Keratinocyte (primary cell): ENCODE results near the gene STPG2. TPM values are rescaled to one million over a fixed set of nuclear protein-coding genes. Genes with fewer than 3 reads are reported as not detected.

Source experiments
- DNase-seq: peaks from one replicate; pipeline ENCODE4 v3.0.0-alpha.2; 2011; ENCODE audit warnings: low read depth, missing footprints, low spot score
- FAIRE-seq: peaks from 2 replicates; lab custom pipeline; 2011; peaks lifted over from hg19 to GRCh38; lab: Jason Lieb, UNC
- H2AFZ ChIP-seq: 2 replicates; pipeline ENCODE4 v1.6.0; 2012; ENCODE audit warnings: low read length, control low read depth, inconsistent platforms; ENCODE audit not compliant: control insufficient read depth
- H3K27ac ChIP-seq: 2 replicates; pipeline ENCODE4 v1.5.1; 2011; ENCODE audit warnings: low read length; ENCODE audit not compliant: control insufficient read depth, insufficient read depth
- H3K27me3 ChIP-seq: 3 replicates; pipeline ENCODE4 v1.6.0; 2011; ENCODE audit warnings: low read length; ENCODE audit not compliant: control insufficient read depth, insufficient read depth; ENCODE audit errors: extremely low read depth
- H3K36me3 ChIP-seq, 2 experiments: 2 replicates in 1 of 2; 3 replicates in 1 of 2; pipeline ENCODE4 v1.5.1; 2011; ENCODE audit warnings: low read length in 2 of 2, mild to moderate bottlenecking in 1 of 2; ENCODE audit not compliant: control insufficient read depth in 2 of 2, insufficient read depth in 2 of 2; ENCODE audit errors: extremely low read depth in 1 of 2
- H3K4me1 ChIP-seq: 3 replicates; pipeline ENCODE4 v1.5.1; 2011; ENCODE audit warnings: low read length; ENCODE audit not compliant: control insufficient read depth, insufficient read depth; ENCODE audit errors: extremely low read depth
- H3K4me2 ChIP-seq: 3 replicates; pipeline ENCODE4 v1.6.0; 2011; ENCODE audit warnings: low read depth, low read length; ENCODE audit not compliant: control insufficient read depth, insufficient read depth; ENCODE audit errors: extremely low read depth
- H3K4me3 ChIP-seq, 3 experiments: fragments of 200-600 bp in 1 of 3; sonication (generic) in 1 of 3; 2 replicates in 2 of 3; 3 replicates in 1 of 3; pipeline ENCODE4 v1.5.1; 2011 to 2016; ENCODE audit warnings: low read length in 3 of 3, mild to moderate bottlenecking in 3 of 3, control low read depth in 2 of 3, inconsistent platforms in 1 of 3, low read depth in 1 of 3, mixed read lengths in 1 of 3, mixed run types in 1 of 3, moderate library complexity in 1 of 3; ENCODE audit not compliant: control insufficient read depth in 2 of 3, insufficient read depth in 2 of 3; ENCODE audit errors: extremely low read depth in 1 of 3
- H3K79me2 ChIP-seq: 2 replicates; pipeline ENCODE4 v1.6.0; 2012; ENCODE audit warnings: low read length; ENCODE audit not compliant: control insufficient read depth, insufficient read depth
- H3K9ac ChIP-seq: 3 replicates; pipeline ENCODE4 v1.6.0; 2011; ENCODE audit warnings: low read length; ENCODE audit not compliant: control insufficient read depth, insufficient read depth; ENCODE audit errors: extremely low read depth
- H3K9me1 ChIP-seq: 3 replicates; pipeline ENCODE4 v1.6.0; 2011; ENCODE audit warnings: low read length; ENCODE audit not compliant: control insufficient read depth, insufficient read depth; ENCODE audit errors: extremely low read depth
- H3K9me3 ChIP-seq: 2 replicates; pipeline ENCODE4 v1.5.1; 2012; ENCODE audit warnings: low read depth, low read length; ENCODE audit not compliant: control insufficient read depth
- H4K20me1 ChIP-seq: 3 replicates; pipeline ENCODE4 v1.6.0; 2011; ENCODE audit warnings: low read length; ENCODE audit not compliant: control insufficient read depth, insufficient read depth; ENCODE audit errors: extremely low read depth
- EZH2 ChIP-seq: IDR thresholded peaks from one replicate; pipeline ENCODE4 v1.6.1; 2012; ENCODE audit warnings: inconsistent platforms, mild to moderate bottlenecking, low read length, moderate library complexity
- dilution Hi-C: fragments of 300-500 bp; cut with MboI; formaldehyde crosslinking; loops from one replicate; pipeline ENCODE4 v1.7.0; 2020; ENCODE audit warnings: low sequenced_read_pairs; ENCODE audit not compliant: extremely low pct_ligation_motif_present
- polyA plus RNA-seq, 5 experiments: library from polyadenylated mRNA; depleted of rRNA in 3 of 5; stranded (reverse) in 3 of 5; stranded (forward) in 1 of 5; unstranded in 1 of 5; fragments of >200 nt; gene quantifications; 1 replicate in 1 of 5; 2 replicates in 3 of 5; 3 replicates in 1 of 5; pipeline versions ENCODE4 v1.2.1 to v1.2.3, GENCODE V29; 2011 to 2012; ENCODE audit warnings: missing spikeins in 2 of 5, low read depth in 1 of 5, low replicate concordance in 1 of 5
- TF ChIP-seq, protein P1 (sequence below), 3 experiments: IDR thresholded peaks in 1 of 3; conservative IDR thresholded peaks in 1 of 3; optimal IDR thresholded peaks in 1 of 3; 2 replicates in 2 of 3; 3 replicates in 1 of 3; pipeline versions ENCODE3 to v1.5.1; 2011; ENCODE audit warnings: low read length in 3 of 3, mild to moderate bottlenecking in 3 of 3, moderate library complexity in 2 of 3, control low read depth in 1 of 3, inconsistent platforms in 1 of 3; ENCODE audit not compliant: insufficient read depth in 2 of 3; ENCODE audit errors: extremely low read depth in 1 of 3

The STPG2 gene
- polyA plus RNA-seq, 1 donor (not counting 4 experiments of a cell fraction or from before 2014, with no cell fraction given), result 0.07 TPM

DNA sequence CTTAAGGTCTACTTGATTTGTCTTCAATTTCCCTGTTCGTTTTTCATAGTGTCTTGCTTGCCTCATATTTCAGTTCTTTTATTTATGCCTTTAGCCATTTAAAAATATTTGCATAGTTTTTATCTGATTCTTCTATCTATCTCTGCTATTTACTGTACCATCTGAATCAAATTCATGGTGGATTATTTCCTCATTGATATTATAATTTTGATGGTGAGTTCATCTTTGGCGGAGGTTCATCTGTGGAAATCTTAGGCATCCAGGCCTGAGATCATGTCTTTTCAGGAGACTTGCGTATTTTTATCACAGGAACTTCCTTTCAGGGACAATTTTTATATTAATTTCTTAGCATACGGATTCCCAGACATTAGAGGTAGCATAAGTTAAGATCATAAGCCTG lies 275.2 kb downstream of the STPG2 start:
- H3K27me3 ChIP-seq, result no peaks in the 10 kb centered on the region
- dilution Hi-C loops, result no loop called here
- no peaks in the 10 kb centered on the region for H3K36me3 ChIP-seq
- H3K9me1 ChIP-seq, result no peaks in the 10 kb centered on the region
- no peaks in the 10 kb centered on the region for H3K4me1 ChIP-seq
- H3K4me3 ChIP-seq, result no peak overlapping the region
- no peaks in the 10 kb centered on the region for H3K9me3 ChIP-seq
- H2AFZ ChIP-seq, result no peak overlapping the region
- no peaks in the 10 kb centered on the region for H4K20me1 ChIP-seq
- no peaks in the 10 kb centered on the region for H3K79me2 ChIP-seq
- FAIRE-seq (no peak), DNase-seq (no peak)
- H3K9ac ChIP-seq, result no peak overlapping the region
- no peak overlapping the region for H3K4me2 ChIP-seq
- TF ChIP-seq EZH2, result no peak
- TF ChIP-seq, protein P1, sequence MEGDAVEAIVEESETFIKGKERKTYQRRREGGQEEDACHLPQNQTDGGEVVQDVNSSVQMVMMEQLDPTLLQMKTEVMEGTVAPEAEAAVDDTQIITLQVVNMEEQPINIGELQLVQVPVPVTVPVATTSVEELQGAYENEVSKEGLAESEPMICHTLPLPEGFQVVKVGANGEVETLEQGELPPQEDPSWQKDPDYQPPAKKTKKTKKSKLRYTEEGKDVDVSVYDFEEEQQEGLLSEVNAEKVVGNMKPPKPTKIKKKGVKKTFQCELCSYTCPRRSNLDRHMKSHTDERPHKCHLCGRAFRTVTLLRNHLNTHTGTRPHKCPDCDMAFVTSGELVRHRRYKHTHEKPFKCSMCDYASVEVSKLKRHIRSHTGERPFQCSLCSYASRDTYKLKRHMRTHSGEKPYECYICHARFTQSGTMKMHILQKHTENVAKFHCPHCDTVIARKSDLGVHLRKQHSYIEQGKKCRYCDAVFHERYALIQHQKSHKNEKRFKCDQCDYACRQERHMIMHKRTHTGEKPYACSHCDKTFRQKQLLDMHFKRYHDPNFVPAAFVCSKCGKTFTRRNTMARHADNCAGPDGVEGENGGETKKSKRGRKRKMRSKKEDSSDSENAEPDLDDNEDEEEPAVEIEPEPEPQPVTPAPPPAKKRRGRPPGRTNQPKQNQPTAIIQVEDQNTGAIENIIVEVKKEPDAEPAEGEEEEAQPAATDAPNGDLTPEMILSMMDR (optimal IDR thresholded peaks at IDR 0.05 in 1 of 3, IDR thresholded peaks at IDR 0.05 in 1 of 3, conservative IDR thresholded peaks at IDR 0.05 in 1 of 3; ENCODE audit: extremely low read depth in 1 of 3, insufficient read depth in 2 of 3, low read length in 3 of 3), result no peak
- no peak overlapping the region for H3K27ac ChIP-seq

DNA sequence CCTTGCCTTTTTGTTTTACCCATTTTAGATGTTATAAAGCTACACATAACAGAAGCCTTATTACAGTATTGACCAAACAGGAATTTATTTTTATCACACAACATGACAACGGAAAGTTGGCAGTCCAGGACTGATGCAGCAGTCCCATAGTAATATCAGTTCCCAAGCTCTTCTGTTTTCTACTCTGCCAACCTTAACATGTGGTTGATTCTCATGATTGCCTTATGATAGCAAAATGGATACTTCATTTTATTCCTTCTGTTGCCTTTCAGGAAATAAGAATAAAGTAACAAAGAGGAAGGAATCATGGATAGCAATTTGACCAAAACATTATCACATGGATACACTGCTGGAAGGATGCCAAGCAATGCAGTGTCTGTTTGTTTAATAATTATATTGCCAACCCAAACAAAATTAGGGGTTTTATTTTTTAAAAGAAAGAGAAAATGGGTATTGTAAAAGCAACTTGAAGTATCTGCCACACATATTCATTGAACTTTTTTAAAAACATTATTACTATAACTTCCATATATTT lies 275.7 kb downstream of the STPG2 start:
- FAIRE-seq (no peak), DNase-seq (no peak)
- Histone ChIP-seq H3K4me3 (no peak overlapping the region), H3K9me3 (no peaks in the 10 kb centered on the region), H3K4me1 (no peaks in the 10 kb centered on the region), H3K36me3 (no peaks in the 10 kb centered on the region), H3K27me3 (no peaks in the 10 kb centered on the region), H4K20me1 (no peaks in the 10 kb centered on the region), H3K4me2 (no peak overlapping the region), H3K27ac (no peak overlapping the region), H3K9me1 (no peaks in the 10 kb centered on the region), H3K79me2 (no peaks in the 10 kb centered on the region), H3K9ac (no peak overlapping the region), H2AFZ (no peak overlapping the region)
- TF ChIP-seq EZH2, result no peak
- TF ChIP-seq, protein P1 (optimal IDR thresholded peaks at IDR 0.05 in 1 of 3, IDR thresholded peaks at IDR 0.05 in 1 of 3, conservative IDR thresholded peaks at IDR 0.05 in 1 of 3; ENCODE audit: extremely low read depth in 1 of 3, insufficient read depth in 2 of 3, low read length in 3 of 3), result no peak
- dilution Hi-C loops, result no loop called here
